ENCODE results near the gene PTPN1. TPM values are rescaled to one million over a fixed set of nuclear protein-coding genes. Genes with fewer than 3 reads are reported as not detected.
"Not testable (repeated sequence)": the region's sequence is repeated elsewhere in the genome, so short reads cannot be mapped to it uniquely, and the experiment has no call there.

Gene PTPN1
- total RNA-seq, 1 donor from 2014 or later = 30.3 TPM

DNA sequence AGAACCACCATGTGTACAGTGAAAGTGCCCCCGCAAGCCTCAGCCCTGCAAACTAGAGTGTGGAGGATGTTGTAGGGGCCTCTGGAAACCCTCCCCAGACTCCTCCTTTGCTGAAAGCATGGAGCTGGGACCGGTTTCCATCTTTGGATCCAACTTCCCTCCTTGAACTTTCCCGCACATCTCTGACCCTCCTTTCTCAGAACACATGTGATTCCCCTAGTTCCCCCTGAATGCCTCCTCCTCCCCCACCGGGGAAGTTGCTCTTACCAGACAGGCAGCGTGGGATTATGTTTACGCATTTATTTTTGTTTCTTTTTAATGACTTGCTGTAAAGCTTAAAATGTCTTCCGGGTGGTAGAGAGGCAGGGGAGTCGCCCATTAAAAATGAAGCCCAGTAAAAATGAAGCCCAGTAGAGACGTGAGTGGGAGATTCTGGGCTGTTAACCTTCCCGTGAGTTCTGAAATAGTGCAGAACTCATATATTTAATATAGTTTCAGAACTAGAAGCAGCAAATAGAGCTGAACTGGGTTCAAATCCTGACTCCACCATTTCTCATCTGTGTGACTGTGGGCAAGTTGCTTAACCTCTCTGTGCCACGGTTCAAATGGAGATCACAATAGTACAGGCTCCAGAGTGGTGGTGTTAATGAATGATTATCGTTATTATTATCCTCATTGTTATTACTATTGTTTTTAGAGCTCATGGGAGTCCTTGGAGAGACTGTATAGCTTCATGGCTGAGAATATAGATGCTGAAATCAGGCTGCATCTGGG lies 8.0 kb upstream of the PTPN1 start:
- no peaks in the 10 kb centered on the region for H3K27me3 Mint-ChIP-seq (ENCODE audit: low read depth)
- no peak overlapping the region for H3K4me3 Mint-ChIP-seq (ENCODE audit: unreplicated experiment)
- no peak for DNase-seq (ENCODE audit: low spot score)
- H3K4me1 Mint-ChIP-seq (ENCODE audit: low read depth) = peaks cover 5% of the 10 kb centered on the region
- H3K27ac Mint-ChIP-seq (ENCODE audit: unreplicated experiment) = no peak overlapping the region
- no peaks in the 10 kb centered on the region for H3K36me3 Mint-ChIP-seq (ENCODE audit: low read depth)
- no peaks in the 10 kb centered on the region for H3K9me3 Mint-ChIP-seq (ENCODE audit: low read depth)
- TF ChIP-seq, protein P1, sequence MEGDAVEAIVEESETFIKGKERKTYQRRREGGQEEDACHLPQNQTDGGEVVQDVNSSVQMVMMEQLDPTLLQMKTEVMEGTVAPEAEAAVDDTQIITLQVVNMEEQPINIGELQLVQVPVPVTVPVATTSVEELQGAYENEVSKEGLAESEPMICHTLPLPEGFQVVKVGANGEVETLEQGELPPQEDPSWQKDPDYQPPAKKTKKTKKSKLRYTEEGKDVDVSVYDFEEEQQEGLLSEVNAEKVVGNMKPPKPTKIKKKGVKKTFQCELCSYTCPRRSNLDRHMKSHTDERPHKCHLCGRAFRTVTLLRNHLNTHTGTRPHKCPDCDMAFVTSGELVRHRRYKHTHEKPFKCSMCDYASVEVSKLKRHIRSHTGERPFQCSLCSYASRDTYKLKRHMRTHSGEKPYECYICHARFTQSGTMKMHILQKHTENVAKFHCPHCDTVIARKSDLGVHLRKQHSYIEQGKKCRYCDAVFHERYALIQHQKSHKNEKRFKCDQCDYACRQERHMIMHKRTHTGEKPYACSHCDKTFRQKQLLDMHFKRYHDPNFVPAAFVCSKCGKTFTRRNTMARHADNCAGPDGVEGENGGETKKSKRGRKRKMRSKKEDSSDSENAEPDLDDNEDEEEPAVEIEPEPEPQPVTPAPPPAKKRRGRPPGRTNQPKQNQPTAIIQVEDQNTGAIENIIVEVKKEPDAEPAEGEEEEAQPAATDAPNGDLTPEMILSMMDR (IDR thresholded peaks at IDR 0.05) = no peak

GRCh38 chr20:50504231-50504823 lies 5.9 kb upstream of the PTPN1 start:
- Mint-ChIP-seq H3K27ac (ENCODE audit: unreplicated experiment) (no peak overlapping the region), H3K4me3 (ENCODE audit: unreplicated experiment) (no peak overlapping the region), H3K9me3 (ENCODE audit: low read depth) (no peaks in the 10 kb centered on the region), H3K4me1 (ENCODE audit: low read depth) (peaks cover under 1% of the 10 kb centered on the region), H3K27me3 (ENCODE audit: low read depth) (no peaks in the 10 kb centered on the region), H3K36me3 (ENCODE audit: low read depth) (no peaks in the 10 kb centered on the region)
- TF ChIP-seq, protein P1 (IDR thresholded peaks at IDR 0.05) = peak; percentile 70
- no peak for DNase-seq (ENCODE audit: low spot score)

DNA sequence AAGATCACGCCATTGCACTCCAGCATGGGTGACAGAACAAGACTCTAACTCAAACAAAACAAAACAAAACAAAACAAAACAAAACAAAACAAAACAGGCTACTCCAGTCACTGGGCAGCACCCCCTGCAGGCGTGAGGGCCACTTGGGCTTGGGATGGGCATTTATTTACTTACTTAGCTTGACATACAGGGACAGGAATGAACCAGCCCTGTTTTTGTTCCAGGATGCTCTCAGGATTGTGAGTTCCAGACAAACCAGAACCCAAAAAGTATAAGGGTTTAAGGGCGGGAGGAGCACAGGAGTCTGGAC lies 4.0 kb upstream of the PTPN1 start:
- no peak for DNase-seq (ENCODE audit: low spot score)
- no peaks in the 10 kb centered on the region for H3K27me3 Mint-ChIP-seq (ENCODE audit: low read depth)
- H3K4me3 Mint-ChIP-seq (ENCODE audit: unreplicated experiment) = no peak overlapping the region
- no peaks in the 10 kb centered on the region for H3K9me3 Mint-ChIP-seq (ENCODE audit: low read depth)
- peaks cover 10% of the 10 kb centered on the region for H3K4me1 Mint-ChIP-seq (ENCODE audit: low read depth)
- H3K36me3 Mint-ChIP-seq (ENCODE audit: low read depth) = no peaks in the 10 kb centered on the region
- H3K27ac Mint-ChIP-seq (ENCODE audit: unreplicated experiment) = no peak overlapping the region
- TF ChIP-seq, protein P1 (IDR thresholded peaks at IDR 0.05) = peak; percentile 22

DNA sequence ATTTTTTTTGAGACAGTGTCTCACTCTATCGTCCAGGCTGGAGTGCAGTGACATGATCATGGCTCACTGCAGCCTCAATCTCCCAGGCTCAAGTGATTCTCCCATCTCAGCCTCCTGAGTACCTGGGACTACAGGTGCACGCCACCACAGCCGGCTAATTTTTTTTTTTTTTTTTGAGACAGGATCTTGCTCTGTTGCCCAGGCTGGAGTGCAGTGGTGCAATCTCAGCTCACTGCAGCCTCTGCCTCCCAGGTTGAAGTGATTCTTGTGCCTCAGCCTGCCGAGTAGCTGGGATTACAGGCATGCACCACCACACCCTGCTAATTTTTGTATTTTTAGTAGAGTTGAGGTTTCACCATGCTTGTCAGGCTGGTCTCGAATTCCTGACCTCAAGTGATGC lies 2.4 kb upstream of the PTPN1 start:
- not testable (repeated sequence) for H3K27ac Mint-ChIP-seq (ENCODE audit: unreplicated experiment); H3K36me3 Mint-ChIP-seq (ENCODE audit: low read depth); H3K27me3 Mint-ChIP-seq (ENCODE audit: low read depth); H3K4me3 Mint-ChIP-seq (ENCODE audit: unreplicated experiment); H3K9me3 Mint-ChIP-seq (ENCODE audit: low read depth); DNase-seq (ENCODE audit: low spot score)
- peaks cover 25% of the 10 kb centered on the region for H3K4me1 Mint-ChIP-seq (ENCODE audit: low read depth)

DNA sequence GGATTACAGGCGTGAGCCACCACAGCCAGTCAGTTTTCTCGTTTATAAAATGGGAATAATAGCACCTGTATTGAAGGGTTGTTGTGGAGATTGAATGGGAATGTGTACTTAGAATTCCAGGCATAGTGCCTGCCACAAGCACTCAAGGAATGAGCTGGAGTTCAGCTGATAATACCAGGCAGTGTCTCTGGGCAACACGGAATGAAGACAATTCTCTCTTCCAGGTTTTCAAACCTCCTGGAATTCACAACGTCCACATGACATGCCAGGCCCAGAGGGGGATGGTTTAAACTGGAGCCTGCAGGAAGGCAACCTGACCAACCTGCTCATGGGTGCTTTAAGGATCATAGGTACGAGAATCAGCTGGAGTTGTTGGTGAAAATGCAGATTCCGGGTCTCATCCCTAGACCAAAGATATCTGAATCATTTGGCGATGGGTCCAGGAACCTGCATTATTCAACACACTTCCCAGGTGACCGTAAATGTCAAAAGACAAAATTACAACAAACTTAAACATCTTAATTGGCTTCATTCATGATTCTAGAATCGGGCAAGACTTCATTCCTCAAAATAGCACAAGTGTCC lies 1.9 kb upstream of the PTPN1 start:
- Mint-ChIP-seq H3K27ac (ENCODE audit: unreplicated experiment) (no peak overlapping the region), H3K36me3 (ENCODE audit: low read depth) (no peaks in the 10 kb centered on the region), H3K4me1 (ENCODE audit: low read depth) (peaks cover 30% of the 10 kb centered on the region), H3K4me3 (ENCODE audit: unreplicated experiment) (no peak overlapping the region), H3K9me3 (ENCODE audit: low read depth) (no peaks in the 10 kb centered on the region), H3K27me3 (ENCODE audit: low read depth) (no peaks in the 10 kb centered on the region)
- TF ChIP-seq, protein P1 (IDR thresholded peaks at IDR 0.05) = no peak
- DNase-seq (ENCODE audit: low spot score) = no peak

Measured in chondrocyte (in vitro differentiated cells).